ENCODE results near the gene HKDC1. TPM values are rescaled to one million over a fixed set of nuclear protein-coding genes. Genes with fewer than 3 reads are reported as not detected.

HKDC1 gene
- total RNA-seq, 4 donors from 2014 or later: 0.18 TPM; not detected in 3

- DNase-seq (no peak), ATAC-seq (no peak)
- H3K4me1 ChIP-seq: no peaks in the 10 kb centered on the region
- H3K9me3 ChIP-seq: no peaks in the 10 kb centered on the region
- TF ChIP-seq POLR2A (IDR thresholded peaks at IDR 0.05): no peak
- TF ChIP-seq, protein P1, sequence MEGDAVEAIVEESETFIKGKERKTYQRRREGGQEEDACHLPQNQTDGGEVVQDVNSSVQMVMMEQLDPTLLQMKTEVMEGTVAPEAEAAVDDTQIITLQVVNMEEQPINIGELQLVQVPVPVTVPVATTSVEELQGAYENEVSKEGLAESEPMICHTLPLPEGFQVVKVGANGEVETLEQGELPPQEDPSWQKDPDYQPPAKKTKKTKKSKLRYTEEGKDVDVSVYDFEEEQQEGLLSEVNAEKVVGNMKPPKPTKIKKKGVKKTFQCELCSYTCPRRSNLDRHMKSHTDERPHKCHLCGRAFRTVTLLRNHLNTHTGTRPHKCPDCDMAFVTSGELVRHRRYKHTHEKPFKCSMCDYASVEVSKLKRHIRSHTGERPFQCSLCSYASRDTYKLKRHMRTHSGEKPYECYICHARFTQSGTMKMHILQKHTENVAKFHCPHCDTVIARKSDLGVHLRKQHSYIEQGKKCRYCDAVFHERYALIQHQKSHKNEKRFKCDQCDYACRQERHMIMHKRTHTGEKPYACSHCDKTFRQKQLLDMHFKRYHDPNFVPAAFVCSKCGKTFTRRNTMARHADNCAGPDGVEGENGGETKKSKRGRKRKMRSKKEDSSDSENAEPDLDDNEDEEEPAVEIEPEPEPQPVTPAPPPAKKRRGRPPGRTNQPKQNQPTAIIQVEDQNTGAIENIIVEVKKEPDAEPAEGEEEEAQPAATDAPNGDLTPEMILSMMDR (IDR thresholded peaks at IDR 0.05 in 4 of 5, conservative IDR thresholded peaks at IDR 0.05 in 1 of 5): no peak
- in situ Hi-C loops (cut with MboI; ENCODE audit: low sequenced_read_pairs in 4 of 4) (no loop called here), intact Hi-C loops (cut with DNase I; ENCODE audit: low total_unique reads) (no loop called here)
- no peaks in the 10 kb centered on the region for H3K36me3 ChIP-seq
- H3K27me3 ChIP-seq: no peaks in the 10 kb centered on the region
- H3K27ac ChIP-seq: no peak overlapping the region
- H3K4me3 ChIP-seq: no peak overlapping the region
Observed at GRCh38 chr10:69269761-69270160, 49.6 kb downstream of the HKDC1 start.

DNA sequence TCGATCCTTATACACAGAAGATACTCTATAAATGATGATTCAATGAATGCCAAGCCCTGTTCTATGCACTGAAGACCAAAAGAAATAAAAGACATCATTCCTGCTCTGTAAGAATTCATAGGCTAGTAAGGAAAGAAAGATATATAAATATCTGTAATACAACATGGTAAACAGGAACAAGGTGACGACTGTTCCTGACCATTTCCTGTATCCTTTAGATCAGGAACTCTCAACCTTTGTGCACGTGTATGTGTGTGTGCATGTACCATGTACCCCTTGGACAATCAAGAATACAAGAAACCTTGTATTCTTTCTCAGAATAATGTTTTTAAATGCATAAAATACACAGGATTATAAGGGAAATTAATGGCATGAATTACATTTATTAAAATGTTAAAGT lies 50.9 kb downstream of the HKDC1 start:
- no peak for ATAC-seq
- no peaks in the 10 kb centered on the region for H3K36me3 ChIP-seq
- H3K27me3 ChIP-seq: no peaks in the 10 kb centered on the region
- H3K27ac ChIP-seq: no peak overlapping the region
- intact Hi-C loops (cut with DNase I; ENCODE audit: low total_unique reads): no loop called here
- no peaks in the 10 kb centered on the region for H3K9me3 ChIP-seq
- no peaks in the 10 kb centered on the region for H3K4me1 ChIP-seq
- DNase-seq: no peak
- in situ Hi-C loops (cut with MboI; ENCODE audit: low sequenced_read_pairs in 4 of 4): no loop called here
- TF ChIP-seq, protein P1 (IDR thresholded peaks at IDR 0.05 in 4 of 5, conservative IDR thresholded peaks at IDR 0.05 in 1 of 5): no peak
- no peak for TF ChIP-seq POLR2A (IDR thresholded peaks at IDR 0.05)
- H3K4me3 ChIP-seq: no peak overlapping the region

- H3K27me3 ChIP-seq: no peaks in the 10 kb centered on the region
- in situ Hi-C loops (cut with MboI; ENCODE audit: low sequenced_read_pairs in 4 of 4): no loop called here
- no peaks in the 10 kb centered on the region for H3K4me1 ChIP-seq
- H3K9me3 ChIP-seq: no peaks in the 10 kb centered on the region
- H3K27ac ChIP-seq: no peak overlapping the region
- H3K36me3 ChIP-seq: no peaks in the 10 kb centered on the region
- H3K4me3 ChIP-seq: no peak overlapping the region
- TF ChIP-seq, protein P1 (IDR thresholded peaks at IDR 0.05 in 4 of 5, conservative IDR thresholded peaks at IDR 0.05 in 1 of 5): no peak
- TF ChIP-seq POLR2A (IDR thresholded peaks at IDR 0.05): no peak
- ATAC-seq: no peak
- DNase-seq: no peak
- intact Hi-C loops (cut with DNase I; ENCODE audit: low total_unique reads): no loop called here
Observed at GRCh38 chr10:69272624-69273023, 52.5 kb downstream of the HKDC1 start.

GRCh38 chr10:69275444-69275843 lies 55.3 kb downstream of the HKDC1 start:
- TF ChIP-seq, protein P1 (IDR thresholded peaks at IDR 0.05 in 4 of 5, conservative IDR thresholded peaks at IDR 0.05 in 1 of 5): no peak
- TF ChIP-seq POLR2A (IDR thresholded peaks at IDR 0.05): no peak
- Histone ChIP-seq H3K4me3 (no peak overlapping the region), H3K4me1 (no peaks in the 10 kb centered on the region), H3K27me3 (no peaks in the 10 kb centered on the region), H3K36me3 (no peaks in the 10 kb centered on the region), H3K27ac (no peak overlapping the region), H3K9me3 (no peaks in the 10 kb centered on the region)
- no peak for ATAC-seq
- no peak for DNase-seq
- in situ Hi-C loops (cut with MboI; ENCODE audit: low sequenced_read_pairs in 4 of 4): no loop called here
- intact Hi-C loops (cut with DNase I; ENCODE audit: low total_unique reads): no loop called here

DNA sequence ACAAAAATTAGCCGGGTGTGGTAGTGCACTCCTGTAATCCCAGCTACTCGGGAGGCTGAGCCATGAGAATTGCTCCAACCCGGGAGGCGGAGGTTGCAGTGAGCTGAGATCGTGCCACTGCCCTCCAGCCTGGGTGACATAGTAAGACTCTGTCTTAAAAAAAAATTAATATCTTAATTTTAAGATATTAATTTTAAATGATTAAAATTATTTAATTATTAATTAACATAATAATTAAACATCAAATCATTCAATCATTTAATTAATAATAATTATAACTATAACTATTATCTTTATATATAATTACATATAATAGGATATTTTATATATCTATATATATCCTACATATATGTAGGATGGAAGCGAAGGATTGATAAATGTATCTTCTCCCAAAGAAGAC lies 56.4 kb downstream of the HKDC1 start:
- H3K9me3 ChIP-seq: no peaks in the 10 kb centered on the region
- H3K4me3 ChIP-seq: no peak overlapping the region
- H3K27me3 ChIP-seq: no peaks in the 10 kb centered on the region
- H3K4me1 ChIP-seq: no peaks in the 10 kb centered on the region
- TF ChIP-seq, protein P1 (IDR thresholded peaks at IDR 0.05 in 4 of 5, conservative IDR thresholded peaks at IDR 0.05 in 1 of 5): no peak
- no peak for TF ChIP-seq POLR2A (IDR thresholded peaks at IDR 0.05)
- in situ Hi-C loops (cut with MboI; ENCODE audit: low sequenced_read_pairs in 4 of 4) (no loop called here), intact Hi-C loops (cut with DNase I; ENCODE audit: low total_unique reads) (no loop called here)
- DNase-seq (no peak), ATAC-seq (no peak)
- no peaks in the 10 kb centered on the region for H3K36me3 ChIP-seq
- no peak overlapping the region for H3K27ac ChIP-seq
